ENCODE measurements around the gene EVC2. TPM values are rescaled to one million over a fixed set of nuclear protein-coding genes. Genes with fewer than 3 reads are reported as not detected.

Gene EVC2
- total RNA-seq, 1 donor from 2014 or later, result 12.6 TPM

DNA sequence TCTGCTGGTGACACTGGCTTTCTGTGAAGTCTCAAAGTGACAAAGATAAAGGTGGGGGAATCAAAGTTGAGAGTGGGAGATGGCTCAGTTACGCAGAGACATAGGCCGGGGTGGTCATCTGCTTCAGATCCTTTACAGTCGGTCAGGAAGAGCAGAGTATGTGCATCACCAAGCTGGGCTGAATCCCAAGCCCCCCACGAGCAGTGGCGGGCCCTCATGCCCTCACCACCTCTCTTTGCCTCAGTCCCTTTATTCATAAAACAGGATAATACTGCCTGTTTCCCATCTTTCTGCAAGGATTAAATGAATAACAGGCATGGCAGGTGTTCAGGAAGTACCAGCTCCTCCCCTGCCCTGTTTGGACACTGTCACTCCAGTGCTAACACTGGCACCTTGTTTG is 135.6 kb downstream of the EVC2 start:
- H3K4me3 ChIP-seq (ENCODE audit: low read depth, low read length), result no peak overlapping the region
- no peaks in the 10 kb centered on the region for H3K27me3 ChIP-seq (ENCODE audit: control insufficient read depth, insufficient read depth, low read length)
- DNase-seq (ENCODE audit: low read depth), result no peak
- H3K36me3 ChIP-seq (ENCODE audit: control insufficient read depth, insufficient read depth, low read length), result peaks cover 4% of the 10 kb centered on the region
- TF ChIP-seq, protein P1, sequence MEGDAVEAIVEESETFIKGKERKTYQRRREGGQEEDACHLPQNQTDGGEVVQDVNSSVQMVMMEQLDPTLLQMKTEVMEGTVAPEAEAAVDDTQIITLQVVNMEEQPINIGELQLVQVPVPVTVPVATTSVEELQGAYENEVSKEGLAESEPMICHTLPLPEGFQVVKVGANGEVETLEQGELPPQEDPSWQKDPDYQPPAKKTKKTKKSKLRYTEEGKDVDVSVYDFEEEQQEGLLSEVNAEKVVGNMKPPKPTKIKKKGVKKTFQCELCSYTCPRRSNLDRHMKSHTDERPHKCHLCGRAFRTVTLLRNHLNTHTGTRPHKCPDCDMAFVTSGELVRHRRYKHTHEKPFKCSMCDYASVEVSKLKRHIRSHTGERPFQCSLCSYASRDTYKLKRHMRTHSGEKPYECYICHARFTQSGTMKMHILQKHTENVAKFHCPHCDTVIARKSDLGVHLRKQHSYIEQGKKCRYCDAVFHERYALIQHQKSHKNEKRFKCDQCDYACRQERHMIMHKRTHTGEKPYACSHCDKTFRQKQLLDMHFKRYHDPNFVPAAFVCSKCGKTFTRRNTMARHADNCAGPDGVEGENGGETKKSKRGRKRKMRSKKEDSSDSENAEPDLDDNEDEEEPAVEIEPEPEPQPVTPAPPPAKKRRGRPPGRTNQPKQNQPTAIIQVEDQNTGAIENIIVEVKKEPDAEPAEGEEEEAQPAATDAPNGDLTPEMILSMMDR (IDR thresholded peaks at IDR 0.05; ENCODE audit: insufficient read depth, low read length, poor library complexity, severe bottlenecking), result no peak

DNA sequence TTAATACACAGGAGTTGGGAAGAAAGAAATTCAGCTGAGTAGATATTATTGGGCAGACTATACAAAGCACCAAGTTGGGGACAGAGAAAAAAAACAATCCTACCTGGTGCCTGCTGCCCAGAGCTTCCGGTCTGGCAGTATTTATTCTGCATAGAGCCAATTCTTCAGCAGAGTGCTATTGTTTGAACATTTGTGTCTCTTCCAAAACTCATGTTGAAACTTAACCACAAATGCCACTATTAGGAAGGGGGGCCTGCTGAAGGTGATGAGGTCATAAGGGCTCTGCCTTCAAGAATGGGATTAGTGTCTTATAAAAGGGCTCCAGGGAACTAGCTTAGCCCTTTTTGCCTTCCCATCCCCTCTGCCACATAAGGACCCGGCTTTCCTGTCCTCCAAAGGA is 136.2 kb downstream of the EVC2 start:
- Histone ChIP-seq H3K27me3 (ENCODE audit: control insufficient read depth, insufficient read depth, low read length) (no peaks in the 10 kb centered on the region), H3K4me3 (ENCODE audit: low read depth, low read length) (no peak overlapping the region), H3K36me3 (ENCODE audit: control insufficient read depth, insufficient read depth, low read length) (peaks cover 4% of the 10 kb centered on the region)
- no peak for DNase-seq (ENCODE audit: low read depth)
- TF ChIP-seq, protein P1 (IDR thresholded peaks at IDR 0.05; ENCODE audit: insufficient read depth, low read length, poor library complexity, severe bottlenecking), result no peak

DNA sequence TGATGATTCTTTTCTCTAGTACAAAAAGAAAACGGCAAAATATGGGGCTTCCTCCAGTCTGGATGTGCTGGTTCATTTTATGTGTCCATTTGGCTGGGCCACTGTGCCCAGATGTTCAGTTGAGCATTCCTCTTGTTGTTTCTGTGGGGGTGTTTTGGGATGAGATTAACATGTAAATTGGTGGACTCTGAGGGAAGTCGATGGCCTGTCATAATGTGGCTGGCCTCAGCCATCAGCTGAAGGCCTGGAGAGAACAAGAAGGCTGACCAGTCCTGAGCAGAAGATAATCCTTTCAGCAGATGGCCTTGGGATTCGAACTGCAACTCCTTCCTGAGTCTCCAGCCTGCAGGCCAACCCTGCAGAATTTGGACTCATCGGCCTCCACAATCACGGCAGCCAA is 136.7 kb downstream of the EVC2 start:
- TF ChIP-seq, protein P1 (IDR thresholded peaks at IDR 0.05; ENCODE audit: insufficient read depth, low read length, poor library complexity, severe bottlenecking), result no peak
- no peak for DNase-seq (ENCODE audit: low read depth)
- H3K36me3 ChIP-seq (ENCODE audit: control insufficient read depth, insufficient read depth, low read length), result peaks cover 4% of the 10 kb centered on the region
- no peaks in the 10 kb centered on the region for H3K27me3 ChIP-seq (ENCODE audit: control insufficient read depth, insufficient read depth, low read length)
- H3K4me3 ChIP-seq (ENCODE audit: low read depth, low read length), result no peak overlapping the region

DNA sequence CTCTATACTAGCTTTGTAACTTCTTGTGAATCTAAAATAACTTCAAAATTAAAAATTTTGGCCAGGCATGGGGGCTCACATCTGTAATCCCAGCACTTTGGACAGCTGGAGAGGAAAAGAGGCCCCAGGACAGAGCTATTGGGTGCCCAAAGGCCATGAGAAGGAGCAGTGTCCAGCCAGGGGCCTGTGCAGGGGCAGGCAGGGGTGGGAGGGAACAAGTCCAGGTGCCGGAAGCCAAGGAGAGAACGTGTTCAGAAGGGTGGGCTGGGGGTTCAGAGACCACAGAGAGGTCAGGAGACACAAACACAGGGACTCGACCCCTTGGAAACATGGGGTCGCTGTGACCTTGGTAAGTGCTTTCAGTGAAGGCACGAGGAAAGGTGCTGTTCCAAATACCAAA is 138.9 kb downstream of the EVC2 start:
- DNase-seq (ENCODE audit: low read depth), result no peak
- Histone ChIP-seq H3K36me3 (ENCODE audit: control insufficient read depth, insufficient read depth, low read length) (peaks cover 4% of the 10 kb centered on the region), H3K27me3 (ENCODE audit: control insufficient read depth, insufficient read depth, low read length) (no peaks in the 10 kb centered on the region), H3K4me3 (ENCODE audit: low read depth, low read length) (no peak overlapping the region)
- TF ChIP-seq, protein P1 (IDR thresholded peaks at IDR 0.05; ENCODE audit: insufficient read depth, low read length, poor library complexity, severe bottlenecking), result no peak

DNA sequence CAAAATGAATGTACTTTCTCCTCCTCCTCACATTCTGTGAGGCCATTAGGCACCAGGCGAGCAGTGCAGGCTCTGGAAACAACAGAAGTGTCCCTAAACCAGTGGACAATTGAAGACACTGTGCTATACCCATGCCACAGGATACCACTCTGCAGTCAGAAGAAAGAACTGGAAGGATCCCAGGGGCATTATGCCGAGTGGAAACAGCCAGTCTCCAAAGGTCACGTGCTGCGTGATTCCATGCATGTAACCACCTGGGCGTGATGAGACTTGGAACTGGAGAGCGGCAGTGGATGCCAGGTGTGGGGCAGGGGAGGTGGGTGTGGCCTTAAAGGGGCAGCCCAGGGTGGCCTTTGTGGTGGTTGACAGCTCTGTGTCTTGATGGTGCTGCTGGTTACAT is 139.4 kb downstream of the EVC2 start:
- Histone ChIP-seq H3K27me3 (ENCODE audit: control insufficient read depth, insufficient read depth, low read length) (no peaks in the 10 kb centered on the region), H3K36me3 (ENCODE audit: control insufficient read depth, insufficient read depth, low read length) (peaks cover 4% of the 10 kb centered on the region), H3K4me3 (ENCODE audit: low read depth, low read length) (no peak overlapping the region)
- TF ChIP-seq, protein P1 (IDR thresholded peaks at IDR 0.05; ENCODE audit: insufficient read depth, low read length, poor library complexity, severe bottlenecking), result no peak
- DNase-seq (ENCODE audit: low read depth), result no peak

DNA sequence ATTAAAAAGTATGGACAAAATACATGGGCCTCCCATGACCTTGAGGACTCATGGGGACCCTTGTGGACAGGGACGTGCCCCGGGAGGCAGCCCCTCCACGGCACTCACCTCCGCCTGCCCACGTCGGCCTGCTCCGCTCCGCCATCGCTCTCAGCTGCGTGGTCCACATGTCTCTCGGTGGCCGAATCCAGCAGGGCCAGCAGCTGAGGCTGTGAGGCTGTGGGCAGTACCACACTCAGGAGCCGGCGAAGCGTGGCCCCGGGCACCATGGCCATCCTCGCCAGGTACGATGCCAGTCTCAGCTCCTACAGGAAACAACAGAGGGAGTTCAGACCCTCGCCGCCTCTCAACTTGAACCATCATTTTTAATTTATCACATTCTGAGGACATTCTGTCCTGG is 140.0 kb downstream of the EVC2 start:
- H3K4me3 ChIP-seq (ENCODE audit: low read depth, low read length), result no peak overlapping the region
- peaks cover 1% of the 10 kb centered on the region for H3K36me3 ChIP-seq (ENCODE audit: control insufficient read depth, insufficient read depth, low read length)
- no peaks in the 10 kb centered on the region for H3K27me3 ChIP-seq (ENCODE audit: control insufficient read depth, insufficient read depth, low read length)
- DNase-seq (ENCODE audit: low read depth), result no peak
- TF ChIP-seq, protein P1 (IDR thresholded peaks at IDR 0.05; ENCODE audit: insufficient read depth, low read length, poor library complexity, severe bottlenecking), result no peak

All from kidney epithelial cell (primary cell).